AG20443 (cell line): ENCODE data around the gene AADACL3.

Source experiments
- DNase-seq: peaks from one replicate; pipeline ENCODE4 v3.0.0; 2012; ENCODE audit warnings: low spot score, mixed read lengths

AADACL3 gene

DNA sequence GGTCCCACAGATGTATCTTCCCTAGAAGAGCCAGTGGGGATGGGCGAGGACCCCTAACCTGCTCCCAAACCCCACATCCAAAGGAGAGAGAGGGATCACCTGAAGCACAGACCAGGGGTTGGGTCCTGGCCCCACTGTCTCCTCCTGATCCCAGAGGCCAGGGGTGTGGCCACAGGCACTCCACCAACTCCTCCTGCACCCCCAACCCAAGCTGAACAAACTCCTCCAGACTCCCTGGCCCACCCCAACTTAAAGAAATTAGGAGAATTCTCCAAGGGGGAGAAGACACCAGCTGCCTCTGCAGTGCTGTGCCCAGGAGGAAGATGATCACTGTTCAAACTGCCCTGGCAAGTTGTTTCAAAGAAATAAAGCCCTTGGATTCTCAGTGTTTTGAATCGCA lies 53.1 kb downstream of the AADACL3 start:
- DNase-seq, result peak; percentile 3

DNA sequence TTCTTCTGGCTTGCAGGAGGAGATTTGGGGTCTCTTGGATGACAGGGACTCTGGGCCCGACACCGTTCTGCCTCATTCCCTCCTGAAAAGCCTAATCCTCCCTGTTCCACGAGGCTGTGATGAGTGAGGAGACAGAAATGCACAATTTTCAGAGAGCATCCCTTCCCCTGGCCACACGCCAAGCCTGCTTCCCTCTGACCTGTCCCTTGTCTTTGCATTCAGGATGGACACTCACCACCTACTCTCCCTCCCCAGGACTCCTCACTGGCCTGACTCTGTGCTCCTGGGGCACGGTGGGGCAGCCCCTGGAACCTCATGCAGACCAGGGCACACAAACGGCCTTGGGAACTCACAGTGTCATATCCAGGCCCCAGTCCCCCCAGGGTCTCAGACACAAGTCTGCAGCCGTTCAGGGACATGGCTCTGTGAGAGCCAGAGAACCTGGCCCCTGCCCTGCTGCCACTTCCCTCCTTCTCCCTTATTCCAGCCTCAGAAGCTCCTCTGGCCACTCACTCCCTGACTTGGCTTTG lies 54.1 kb downstream of the AADACL3 start:
- peak; percentile 5 for DNase-seq

DNA sequence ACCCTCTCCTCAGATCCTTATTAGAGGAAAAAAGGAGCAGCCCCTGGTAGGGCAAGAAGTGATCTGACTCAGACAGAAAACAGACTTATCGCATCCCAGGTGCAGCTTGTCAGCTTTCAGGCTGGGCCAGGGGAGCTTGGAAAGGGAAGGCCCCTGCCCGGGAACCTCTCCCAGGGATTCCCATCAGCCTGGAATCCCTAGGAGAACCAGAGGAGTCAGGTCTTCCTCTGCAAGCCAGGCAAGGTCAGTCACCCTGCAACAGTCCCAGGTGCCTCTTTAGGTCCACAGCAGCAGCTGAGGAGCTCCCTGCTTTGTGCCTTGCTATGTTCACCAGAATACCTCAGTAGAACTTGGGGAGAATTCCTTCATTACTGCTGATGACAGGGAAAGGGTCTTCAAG lies 54.7 kb downstream of the AADACL3 start:
- no peak for DNase-seq

DNA sequence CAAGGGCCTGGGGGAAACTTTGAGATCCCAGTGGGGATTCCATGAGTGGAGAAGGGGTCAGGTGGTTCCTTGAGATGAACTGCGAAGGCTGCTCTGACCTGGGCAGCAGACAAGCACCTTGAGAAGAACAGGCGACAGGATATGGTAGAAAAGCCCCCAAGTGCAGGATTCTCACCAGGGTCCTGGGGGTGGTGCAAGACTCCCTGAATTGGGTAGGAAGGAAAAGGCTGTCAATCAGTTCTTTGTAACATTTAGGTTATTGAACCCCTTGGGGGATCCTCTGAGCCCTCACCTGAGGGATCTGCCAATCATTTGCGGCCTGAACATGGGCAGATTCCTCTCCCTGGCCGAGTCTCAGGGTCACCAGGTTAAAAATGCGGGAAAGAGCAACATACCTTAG lies 55.3 kb downstream of the AADACL3 start:
- no peak for DNase-seq

DNA sequence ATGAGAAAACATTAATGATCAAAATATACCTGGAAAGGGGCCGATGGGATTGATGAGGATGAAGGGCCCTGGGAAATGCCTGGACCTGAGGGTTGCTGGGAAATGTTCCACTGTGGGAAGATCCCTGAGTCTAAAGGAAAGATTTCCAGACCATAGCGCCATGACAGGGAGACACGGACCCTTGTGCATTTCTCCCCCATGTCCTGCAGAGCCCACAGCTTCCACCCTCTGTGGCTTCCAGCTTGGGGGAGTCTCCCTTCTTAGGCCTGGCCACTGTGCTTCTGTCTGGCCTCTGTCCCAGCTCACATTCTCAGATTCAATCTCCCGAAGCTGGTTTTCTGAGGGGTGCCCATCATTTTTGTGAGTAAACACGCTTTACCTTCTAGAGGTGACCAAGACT lies 56.6 kb downstream of the AADACL3 start:
- peak; percentile 2 for DNase-seq

DNA sequence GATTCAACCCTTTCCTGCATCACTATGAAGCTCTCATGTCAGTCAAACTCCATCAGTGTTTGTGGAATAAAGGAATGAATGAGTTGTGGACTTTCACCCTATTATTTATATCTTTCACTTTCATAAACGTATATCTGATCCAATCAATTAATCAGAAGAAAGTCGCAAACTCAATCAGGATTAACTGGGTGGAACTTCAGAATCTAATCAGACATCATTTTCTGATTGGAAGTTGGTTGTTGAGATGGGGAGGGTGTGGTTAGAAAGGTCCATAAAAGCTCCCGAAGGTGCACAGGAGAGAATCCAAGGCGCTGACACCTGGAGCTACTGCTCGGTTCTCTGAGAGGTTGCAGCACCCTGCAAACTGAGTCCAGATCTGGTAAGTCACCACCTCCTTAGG lies 57.5 kb downstream of the AADACL3 start, which contains the start of gene PRAMEF12:
TSS of gene PRAMEF12 (plus strand) at position 301 of the 400 bp plus-strand sequence. CDS start 1,130 bp downstream, outside the sequence.
- no peak for DNase-seq

DNA sequence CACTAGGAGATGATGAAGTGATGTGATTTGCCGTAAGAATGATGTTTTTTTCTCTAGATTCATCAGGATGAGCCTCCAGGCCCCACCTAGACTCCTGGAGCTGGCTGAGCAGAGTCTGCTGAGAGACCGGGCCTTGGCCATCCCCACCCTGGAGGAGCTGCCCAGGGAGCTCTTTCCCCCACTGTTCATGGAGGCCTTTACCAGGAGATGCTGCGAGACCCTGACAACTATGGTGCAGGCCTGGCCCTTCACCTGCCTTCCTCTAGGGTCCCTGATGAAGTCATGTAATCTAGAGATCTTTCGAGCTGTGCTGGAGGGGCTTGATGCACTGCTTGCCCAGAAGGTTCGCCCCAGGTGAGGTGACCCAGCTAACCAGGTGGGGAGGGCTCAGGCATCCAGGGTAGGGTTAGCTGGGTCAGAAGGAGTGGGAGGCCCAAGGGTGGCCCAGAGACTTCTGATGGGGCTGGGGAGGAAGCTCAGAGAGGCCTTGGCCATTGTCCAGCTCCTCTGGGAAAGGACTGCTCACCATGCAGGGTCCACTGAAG lies 59.0 kb downstream of the AADACL3 start:
- DNase-seq, result peak; percentile 2

DNA sequence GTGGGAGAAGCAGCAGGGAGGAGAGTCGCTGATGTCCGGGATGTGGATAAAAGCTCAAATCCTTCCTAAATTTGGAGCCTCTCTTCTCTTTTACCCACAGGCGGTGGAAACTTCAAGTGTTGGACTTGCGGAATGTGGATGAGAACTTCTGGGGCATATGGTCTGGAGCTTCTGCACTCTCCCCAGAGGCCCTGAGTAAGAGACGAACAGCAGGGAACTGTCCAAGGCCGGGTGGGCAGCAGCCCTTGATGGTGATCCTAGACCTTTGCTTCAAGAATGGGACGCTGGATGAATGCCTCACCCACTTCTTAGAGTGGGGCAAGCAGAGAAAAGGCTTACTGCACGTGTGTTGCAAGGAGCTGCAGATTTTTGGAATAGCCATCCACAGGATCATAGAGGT lies 59.5 kb downstream of the AADACL3 start:
- peak; percentile 3 for DNase-seq

DNA sequence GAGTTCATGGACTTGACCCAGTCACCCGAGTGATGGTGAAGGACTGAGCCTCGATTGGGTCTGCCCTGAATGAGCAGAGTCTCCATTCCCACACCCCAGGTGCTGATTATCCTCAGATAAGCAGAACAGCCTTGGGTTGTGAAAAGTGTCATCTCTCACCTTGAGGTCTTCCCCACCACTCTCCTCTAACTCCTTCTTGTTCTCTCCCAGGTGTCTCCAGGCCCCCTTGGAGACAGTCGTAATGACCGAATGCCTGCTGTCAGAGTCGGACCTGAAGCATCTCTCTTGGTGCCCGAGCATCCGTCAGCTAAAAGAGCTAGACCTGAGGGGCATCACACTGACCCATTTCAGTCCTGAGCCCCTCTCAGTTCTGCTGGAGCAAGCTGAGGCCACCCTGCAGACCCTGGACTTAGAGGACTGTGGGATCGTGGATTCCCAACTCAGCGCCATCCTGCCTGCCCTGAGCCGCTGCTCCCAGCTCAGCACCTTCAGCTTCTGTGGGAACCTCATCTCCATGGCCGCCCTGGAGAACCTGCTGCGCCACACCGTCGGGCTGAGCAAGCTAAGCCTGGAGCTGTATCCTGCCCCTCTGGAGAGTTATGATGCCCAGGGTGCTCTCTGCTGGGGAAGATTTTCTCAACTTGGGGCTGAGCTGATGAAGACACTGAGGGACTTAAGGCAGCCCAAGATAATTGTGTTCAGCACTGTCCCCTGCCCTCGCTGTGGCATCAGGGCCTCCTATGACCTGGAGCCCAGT lies 61.1 kb downstream of the AADACL3 start:
- DNase-seq, result peak; percentile 2
